ENCODE results near the gene OR10G3.

GRCh38 chr14:21521501-21521900, 58.4 kb downstream of the OR10G3 start:
- TF ChIP-seq CTCF (IDR thresholded peaks at IDR 0.05; ENCODE audit: low read length) (no peak), EZH2 (optimal IDR thresholded peaks at IDR 0.05; ENCODE audit: low read depth, low read length) (no peak), EZH2phosphoT487 (IDR thresholded peaks at IDR 0.05; ENCODE audit: low read length) (no peak)

Data from MM.1S (cell line).